Measurements from ENCODE around the gene MAP3K10. TPM values are rescaled to one million over a fixed set of nuclear protein-coding genes. Genes with fewer than 3 reads are reported as not detected.

The MAP3K10 gene
- total RNA-seq, 1 donor from 2014 or later, result 20.6 TPM

DNA sequence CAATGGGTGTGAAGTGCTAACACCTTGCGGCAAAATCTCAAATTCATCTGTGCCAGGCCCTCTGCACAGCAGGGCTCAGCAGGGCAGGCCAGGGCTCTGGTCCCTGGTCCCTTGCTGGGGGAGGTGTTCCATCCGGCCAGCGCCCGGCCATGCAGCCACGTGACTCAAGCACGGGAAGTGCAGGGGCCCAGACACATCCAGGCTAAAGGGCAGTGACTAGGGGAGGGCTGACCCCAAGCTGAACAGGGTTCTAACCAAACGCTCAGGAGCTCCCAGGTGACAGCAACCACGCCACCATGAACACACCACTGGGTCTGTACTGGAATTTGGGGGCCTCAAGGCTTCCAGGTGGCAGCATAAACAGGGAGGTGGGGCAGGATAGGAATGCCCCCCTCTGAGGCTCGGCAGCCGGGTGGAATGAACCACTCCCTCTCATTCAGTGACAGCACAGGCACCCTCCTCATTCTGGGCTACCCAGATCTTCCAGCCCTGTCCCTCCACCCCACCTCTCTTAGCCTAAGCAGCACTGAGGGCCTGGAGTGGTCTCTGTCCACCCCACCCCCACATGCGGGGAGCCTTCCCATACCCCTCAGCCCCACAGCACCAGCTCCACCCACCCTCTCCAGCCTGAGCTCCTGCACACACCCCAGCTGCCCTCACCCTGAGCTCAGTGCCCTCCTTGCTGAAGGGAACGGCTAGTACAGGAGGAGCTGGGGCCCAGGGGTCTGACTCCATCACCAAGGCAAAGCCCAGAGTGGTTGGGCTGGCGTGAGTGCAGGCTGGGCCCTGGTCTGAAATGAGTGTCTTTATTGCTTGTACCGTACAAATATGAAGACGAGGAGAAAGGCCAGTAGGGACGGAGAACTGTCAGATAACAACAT is 40.6 kb downstream of the MAP3K10 start:
- peaks cover 23% of the 10 kb centered on the region for H3K4me1 Mint-ChIP-seq (ENCODE audit: unreplicated experiment)
- H3K27ac Mint-ChIP-seq (ENCODE audit: unreplicated experiment), result no peak overlapping the region
- no peak overlapping the region for H3K4me3 Mint-ChIP-seq (ENCODE audit: unreplicated experiment)
- peaks cover 4% of the 10 kb centered on the region for H3K36me3 Mint-ChIP-seq (ENCODE audit: low read depth, unreplicated experiment)
- peaks cover 11% of the 10 kb centered on the region for H3K27me3 Mint-ChIP-seq (ENCODE audit: unreplicated experiment)
- TF ChIP-seq, protein P1, sequence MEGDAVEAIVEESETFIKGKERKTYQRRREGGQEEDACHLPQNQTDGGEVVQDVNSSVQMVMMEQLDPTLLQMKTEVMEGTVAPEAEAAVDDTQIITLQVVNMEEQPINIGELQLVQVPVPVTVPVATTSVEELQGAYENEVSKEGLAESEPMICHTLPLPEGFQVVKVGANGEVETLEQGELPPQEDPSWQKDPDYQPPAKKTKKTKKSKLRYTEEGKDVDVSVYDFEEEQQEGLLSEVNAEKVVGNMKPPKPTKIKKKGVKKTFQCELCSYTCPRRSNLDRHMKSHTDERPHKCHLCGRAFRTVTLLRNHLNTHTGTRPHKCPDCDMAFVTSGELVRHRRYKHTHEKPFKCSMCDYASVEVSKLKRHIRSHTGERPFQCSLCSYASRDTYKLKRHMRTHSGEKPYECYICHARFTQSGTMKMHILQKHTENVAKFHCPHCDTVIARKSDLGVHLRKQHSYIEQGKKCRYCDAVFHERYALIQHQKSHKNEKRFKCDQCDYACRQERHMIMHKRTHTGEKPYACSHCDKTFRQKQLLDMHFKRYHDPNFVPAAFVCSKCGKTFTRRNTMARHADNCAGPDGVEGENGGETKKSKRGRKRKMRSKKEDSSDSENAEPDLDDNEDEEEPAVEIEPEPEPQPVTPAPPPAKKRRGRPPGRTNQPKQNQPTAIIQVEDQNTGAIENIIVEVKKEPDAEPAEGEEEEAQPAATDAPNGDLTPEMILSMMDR (IDR thresholded peaks at IDR 0.05; ENCODE audit: unreplicated experiment), result no peak
- DNase-seq (ENCODE audit: low spot score), result no peak
- H3K9me3 Mint-ChIP-seq (ENCODE audit: unreplicated experiment), result no peaks in the 10 kb centered on the region

DNA sequence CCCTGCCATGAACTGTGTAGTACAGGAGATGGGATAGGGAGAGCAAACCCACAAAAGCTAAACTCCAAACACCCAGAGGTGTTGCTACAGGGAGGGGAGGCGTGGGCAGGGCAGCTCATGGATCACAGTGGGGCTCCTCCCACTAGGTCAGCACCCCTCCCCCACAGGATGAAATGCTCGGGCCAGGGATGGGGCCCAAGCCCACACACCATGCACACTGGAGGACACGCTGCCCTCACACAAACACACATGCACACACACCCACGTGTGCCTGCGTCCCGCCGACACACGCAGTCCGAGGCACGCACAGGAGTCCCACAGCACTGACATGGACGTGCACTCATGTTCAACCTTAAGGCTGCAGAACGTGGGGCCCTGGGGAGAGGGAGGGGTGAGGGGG is 41.3 kb downstream of the MAP3K10 start:
- H3K27me3 Mint-ChIP-seq (ENCODE audit: unreplicated experiment), result peaks cover 11% of the 10 kb centered on the region
- no peaks in the 10 kb centered on the region for H3K9me3 Mint-ChIP-seq (ENCODE audit: unreplicated experiment)
- H3K27ac Mint-ChIP-seq (ENCODE audit: unreplicated experiment), result no peak overlapping the region
- peaks cover 23% of the 10 kb centered on the region for H3K4me1 Mint-ChIP-seq (ENCODE audit: unreplicated experiment)
- peaks cover 8% of the 10 kb centered on the region for H3K36me3 Mint-ChIP-seq (ENCODE audit: low read depth, unreplicated experiment)
- no peak overlapping the region for H3K4me3 Mint-ChIP-seq (ENCODE audit: unreplicated experiment)
- no peak for DNase-seq (ENCODE audit: low spot score)
- TF ChIP-seq, protein P1 (IDR thresholded peaks at IDR 0.05; ENCODE audit: unreplicated experiment), result no peak

GRCh38 chr19:40232949-40233810 is 42.0 kb downstream of the MAP3K10 start:
- no peak overlapping the region for H3K4me3 Mint-ChIP-seq (ENCODE audit: unreplicated experiment)
- no peak for DNase-seq (ENCODE audit: low spot score)
- H3K9me3 Mint-ChIP-seq (ENCODE audit: unreplicated experiment), result no peaks in the 10 kb centered on the region
- H3K27ac Mint-ChIP-seq (ENCODE audit: unreplicated experiment), result no peak overlapping the region
- H3K4me1 Mint-ChIP-seq (ENCODE audit: unreplicated experiment), result peaks cover 20% of the 10 kb centered on the region
- H3K27me3 Mint-ChIP-seq (ENCODE audit: unreplicated experiment), result peaks cover 11% of the 10 kb centered on the region
- H3K36me3 Mint-ChIP-seq (ENCODE audit: low read depth, unreplicated experiment), result peaks cover 13% of the 10 kb centered on the region
- TF ChIP-seq, protein P1 (IDR thresholded peaks at IDR 0.05; ENCODE audit: unreplicated experiment), result no peak

DNA sequence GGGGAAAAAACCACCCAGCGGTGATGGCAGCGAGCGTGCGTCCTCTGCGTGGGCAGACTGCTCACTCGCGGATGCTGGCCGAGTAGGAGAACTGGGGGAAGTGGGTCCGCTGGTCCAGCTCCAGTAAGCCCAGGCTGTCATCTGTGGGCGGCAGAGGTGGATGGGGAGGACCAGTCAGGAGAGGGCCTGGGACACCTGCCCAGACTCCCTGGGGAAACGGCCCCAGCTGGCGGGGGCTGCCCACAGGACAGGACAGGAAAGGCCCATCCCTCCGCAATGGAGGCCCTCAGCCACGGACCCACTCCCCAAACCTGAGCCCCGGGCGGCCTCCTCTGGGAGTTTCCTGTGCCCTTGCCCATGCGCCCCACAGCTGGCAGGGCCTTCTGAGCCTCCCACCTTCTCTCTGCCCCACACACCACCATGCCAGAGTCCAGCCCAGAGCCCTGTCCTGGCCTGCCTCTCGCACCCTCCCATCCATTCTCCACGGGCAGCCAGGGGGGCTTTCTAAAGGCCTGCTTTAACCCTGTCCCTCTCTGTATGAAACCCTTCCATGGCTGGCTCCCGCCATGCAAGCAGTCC is 42.7 kb downstream of the MAP3K10 start:
- H3K36me3 Mint-ChIP-seq (ENCODE audit: low read depth, unreplicated experiment), result peaks cover 16% of the 10 kb centered on the region
- TF ChIP-seq, protein P1 (IDR thresholded peaks at IDR 0.05; ENCODE audit: unreplicated experiment), result no peak
- H3K4me1 Mint-ChIP-seq (ENCODE audit: unreplicated experiment), result peaks cover 16% of the 10 kb centered on the region
- no peak overlapping the region for H3K27ac Mint-ChIP-seq (ENCODE audit: unreplicated experiment)
- no peaks in the 10 kb centered on the region for H3K9me3 Mint-ChIP-seq (ENCODE audit: unreplicated experiment)
- H3K27me3 Mint-ChIP-seq (ENCODE audit: unreplicated experiment), result peaks cover 10% of the 10 kb centered on the region
- no peak for DNase-seq (ENCODE audit: low spot score)
- no peak overlapping the region for H3K4me3 Mint-ChIP-seq (ENCODE audit: unreplicated experiment)

Measured in endothelial cell (in vitro differentiated cells).